ENCODE measurements around the gene TCP11L1.

Gene TCP11L1

GRCh38 chr11:33083918-33084317 is 44.5 kb downstream of the TCP11L1 start:
- TF ChIP-seq, protein P1, sequence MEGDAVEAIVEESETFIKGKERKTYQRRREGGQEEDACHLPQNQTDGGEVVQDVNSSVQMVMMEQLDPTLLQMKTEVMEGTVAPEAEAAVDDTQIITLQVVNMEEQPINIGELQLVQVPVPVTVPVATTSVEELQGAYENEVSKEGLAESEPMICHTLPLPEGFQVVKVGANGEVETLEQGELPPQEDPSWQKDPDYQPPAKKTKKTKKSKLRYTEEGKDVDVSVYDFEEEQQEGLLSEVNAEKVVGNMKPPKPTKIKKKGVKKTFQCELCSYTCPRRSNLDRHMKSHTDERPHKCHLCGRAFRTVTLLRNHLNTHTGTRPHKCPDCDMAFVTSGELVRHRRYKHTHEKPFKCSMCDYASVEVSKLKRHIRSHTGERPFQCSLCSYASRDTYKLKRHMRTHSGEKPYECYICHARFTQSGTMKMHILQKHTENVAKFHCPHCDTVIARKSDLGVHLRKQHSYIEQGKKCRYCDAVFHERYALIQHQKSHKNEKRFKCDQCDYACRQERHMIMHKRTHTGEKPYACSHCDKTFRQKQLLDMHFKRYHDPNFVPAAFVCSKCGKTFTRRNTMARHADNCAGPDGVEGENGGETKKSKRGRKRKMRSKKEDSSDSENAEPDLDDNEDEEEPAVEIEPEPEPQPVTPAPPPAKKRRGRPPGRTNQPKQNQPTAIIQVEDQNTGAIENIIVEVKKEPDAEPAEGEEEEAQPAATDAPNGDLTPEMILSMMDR (IDR thresholded peaks at IDR 0.05), result no peak
- no peaks in the 10 kb centered on the region for H3K9me3 Mint-ChIP-seq
- peaks cover 4% of the 10 kb centered on the region for H3K27me3 Mint-ChIP-seq (ENCODE audit: low read depth, poor library complexity)
- peak overlapping the region; percentile 42 for H3K27ac Mint-ChIP-seq
- no peak for DNase-seq
- no peaks in the 10 kb centered on the region for H3K4me1 Mint-ChIP-seq
- H3K4me3 Mint-ChIP-seq, result no peak overlapping the region
- peaks cover 80% of the 10 kb centered on the region for H3K36me3 Mint-ChIP-seq (ENCODE audit: low read depth)

DNA sequence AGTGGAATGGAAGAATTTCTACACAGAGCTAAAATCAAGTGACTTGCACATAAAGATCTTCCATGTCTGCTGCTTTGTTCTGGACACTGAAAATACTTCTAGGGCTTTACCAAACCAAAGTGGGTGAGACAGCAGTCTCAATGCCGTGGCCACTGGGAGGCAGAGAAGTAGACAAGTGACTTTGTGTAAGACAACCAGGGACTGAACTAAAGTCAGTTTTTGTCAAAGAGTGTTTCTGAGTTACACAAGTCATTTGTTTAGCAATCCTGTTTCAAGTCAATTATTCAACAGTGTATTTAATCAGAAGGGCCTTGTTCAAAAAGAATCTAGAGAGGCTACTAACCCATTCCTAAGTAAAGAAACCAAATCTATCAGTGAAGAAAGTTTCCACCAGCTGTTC is 46.6 kb downstream of the TCP11L1 start:
- TF ChIP-seq, protein P1 (IDR thresholded peaks at IDR 0.05), result no peak
- Mint-ChIP-seq H3K9me3 (no peaks in the 10 kb centered on the region), H3K36me3 (ENCODE audit: low read depth) (peaks cover 81% of the 10 kb centered on the region), H3K4me1 (no peaks in the 10 kb centered on the region), H3K27ac (peak overlapping the region; percentile 66), H3K27me3 (ENCODE audit: low read depth, poor library complexity) (peaks cover 4% of the 10 kb centered on the region), H3K4me3 (no peak overlapping the region)
- DNase-seq, result no peak

DNA sequence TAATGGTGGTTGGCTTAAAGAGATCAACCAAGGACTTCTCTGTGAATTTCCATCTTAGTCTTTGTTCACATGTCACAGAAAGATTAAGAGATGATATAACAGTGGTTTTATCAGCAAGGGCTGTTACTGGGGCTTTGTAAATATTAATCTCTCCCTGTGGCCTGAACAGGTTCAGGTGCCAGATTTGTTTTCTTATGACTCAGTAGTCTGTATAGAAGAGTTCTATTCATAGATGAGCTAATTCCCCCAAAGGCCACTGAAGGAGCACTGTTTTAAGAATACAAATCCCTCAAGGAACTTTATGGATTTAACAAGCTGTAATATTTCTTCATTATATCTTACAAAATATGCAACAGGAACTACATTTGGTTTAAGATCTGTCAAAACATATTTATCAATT is 50.4 kb downstream of the TCP11L1 start:
- DNase-seq, result no peak
- Mint-ChIP-seq H3K4me1 (no peaks in the 10 kb centered on the region), H3K9me3 (no peaks in the 10 kb centered on the region), H3K27ac (no peak overlapping the region), H3K36me3 (ENCODE audit: low read depth) (peaks cover 71% of the 10 kb centered on the region), H3K4me3 (no peak overlapping the region), H3K27me3 (ENCODE audit: low read depth, poor library complexity) (no peaks in the 10 kb centered on the region)
- TF ChIP-seq, protein P1 (IDR thresholded peaks at IDR 0.05), result no peak

DNA sequence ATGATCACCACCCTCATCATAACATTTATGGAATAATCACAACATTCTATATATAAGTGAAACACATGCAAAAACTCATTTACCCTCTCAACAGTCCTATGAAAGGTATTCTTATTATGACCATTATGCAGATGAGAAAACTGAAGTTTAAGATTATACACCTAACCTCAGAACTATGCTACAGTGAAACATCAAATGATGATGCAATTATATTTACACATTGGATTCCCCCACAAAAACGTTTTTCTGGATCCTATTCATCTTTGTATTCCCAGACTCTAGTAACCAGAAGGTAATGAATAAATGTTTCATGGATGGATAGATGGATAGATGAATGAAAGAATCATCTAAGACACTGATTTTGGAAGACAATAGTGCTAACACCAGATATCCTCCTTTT is 54.8 kb downstream of the TCP11L1 start:
- DNase-seq, result no peak
- Mint-ChIP-seq H3K36me3 (ENCODE audit: low read depth) (peaks cover 76% of the 10 kb centered on the region), H3K4me3 (no peak overlapping the region), H3K27ac (no peak overlapping the region), H3K27me3 (ENCODE audit: low read depth, poor library complexity) (no peaks in the 10 kb centered on the region), H3K9me3 (no peaks in the 10 kb centered on the region), H3K4me1 (no peaks in the 10 kb centered on the region)
- TF ChIP-seq, protein P1 (IDR thresholded peaks at IDR 0.05), result no peak

GRCh38 chr11:33103836-33104235 is 64.5 kb downstream of the TCP11L1 start:
- H3K4me1 Mint-ChIP-seq, result no peaks in the 10 kb centered on the region
- TF ChIP-seq, protein P1 (IDR thresholded peaks at IDR 0.05), result no peak
- H3K36me3 Mint-ChIP-seq (ENCODE audit: low read depth), result peaks cover 71% of the 10 kb centered on the region
- H3K9me3 Mint-ChIP-seq, result no peaks in the 10 kb centered on the region
- DNase-seq, result no peak
- H3K27ac Mint-ChIP-seq, result no peak overlapping the region
- H3K27me3 Mint-ChIP-seq (ENCODE audit: low read depth, poor library complexity), result no peaks in the 10 kb centered on the region
- H3K4me3 Mint-ChIP-seq, result no peak overlapping the region

DNA sequence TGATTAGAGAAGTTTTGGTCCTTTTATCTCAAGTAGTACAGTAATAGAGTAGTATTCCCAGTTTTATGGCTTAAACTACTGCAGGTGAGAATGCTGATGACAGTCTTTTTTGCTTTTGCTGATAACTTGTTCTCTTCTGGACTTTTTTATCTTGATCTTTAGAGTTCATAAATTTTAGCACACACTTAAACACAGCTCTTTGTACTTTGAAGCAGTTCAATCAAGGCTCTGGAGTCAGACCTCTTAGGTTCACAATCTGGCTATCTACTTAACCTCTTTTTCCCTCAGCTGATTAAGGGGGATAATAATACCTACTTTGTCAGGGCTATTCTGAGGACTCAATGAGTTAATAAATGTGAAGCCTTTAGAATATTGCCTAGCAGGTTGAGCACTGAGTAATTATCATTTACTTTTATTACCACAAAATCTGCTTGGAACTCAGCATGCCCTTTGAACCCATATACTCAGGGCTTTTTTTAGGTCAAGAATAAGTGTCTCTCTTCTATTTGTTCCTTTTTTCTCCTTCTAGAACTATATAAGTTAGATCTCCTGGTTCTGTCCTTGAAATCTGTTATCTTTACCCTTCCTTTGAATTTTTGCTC is 70.0 kb downstream of the TCP11L1 start:
- Mint-ChIP-seq H3K4me1 (no peaks in the 10 kb centered on the region), H3K27ac (no peak overlapping the region), H3K27me3 (ENCODE audit: low read depth, poor library complexity) (no peaks in the 10 kb centered on the region), H3K36me3 (ENCODE audit: low read depth) (peaks cover 36% of the 10 kb centered on the region), H3K9me3 (no peaks in the 10 kb centered on the region), H3K4me3 (no peak overlapping the region)
- DNase-seq, result no peak
- TF ChIP-seq, protein P1 (IDR thresholded peaks at IDR 0.05), result no peak
